GM21529 (cell line): ENCODE data around the gene THAP8.

Source experiments
- ATAC-seq: cut with Tn5 transposase; IDR thresholded peaks from one replicate; pipeline ENCODE4 v1.9.1; 2021; ENCODE audit not compliant: unreplicated experiment

Gene THAP8, protein sequence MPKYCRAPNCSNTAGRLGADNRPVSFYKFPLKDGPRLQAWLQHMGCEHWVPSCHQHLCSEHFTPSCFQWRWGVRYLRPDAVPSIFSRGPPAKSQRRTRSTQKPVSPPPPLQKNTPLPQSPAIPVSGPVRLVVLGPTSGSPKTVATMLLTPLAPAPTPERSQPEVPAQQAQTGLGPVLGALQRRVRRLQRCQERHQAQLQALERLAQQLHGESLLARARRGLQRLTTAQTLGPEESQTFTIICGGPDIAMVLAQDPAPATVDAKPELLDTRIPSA

DNA sequence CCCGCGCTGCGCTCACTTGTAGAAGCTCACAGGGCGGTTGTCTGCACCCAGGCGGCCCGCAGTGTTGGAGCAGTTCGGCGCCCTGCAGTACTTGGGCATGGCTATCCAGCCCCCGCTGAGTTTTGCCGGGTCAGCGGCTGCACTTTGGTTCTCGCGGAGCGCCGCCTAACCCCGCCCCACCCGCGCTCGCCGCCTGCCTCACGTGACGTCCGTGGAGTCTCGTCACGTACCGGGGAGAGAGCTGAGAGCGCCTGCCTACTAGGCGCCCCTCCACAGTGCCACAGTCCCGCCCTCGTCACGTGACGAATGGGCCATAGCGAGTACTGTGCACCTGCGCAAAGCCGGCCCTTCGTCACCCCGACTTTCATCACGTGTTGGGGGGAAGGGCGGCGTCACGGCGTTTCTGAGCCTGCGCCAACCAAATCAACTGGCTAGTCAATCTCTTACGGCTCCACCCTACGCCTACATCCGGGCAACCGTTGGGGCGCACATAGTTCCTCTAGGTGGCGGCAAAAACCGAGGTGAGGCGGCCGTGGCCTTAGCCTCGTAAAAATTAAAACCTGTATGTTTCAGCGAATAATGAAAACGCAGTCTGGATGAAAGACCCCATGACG lies at the start of gene THAP8:
Gene THAP8 (minus strand): TSS at position 167 of the 614 bp plus-strand sequence. CDS start 68 bp downstream, at position 99.
- ATAC-seq: peak; percentile 77

DNA sequence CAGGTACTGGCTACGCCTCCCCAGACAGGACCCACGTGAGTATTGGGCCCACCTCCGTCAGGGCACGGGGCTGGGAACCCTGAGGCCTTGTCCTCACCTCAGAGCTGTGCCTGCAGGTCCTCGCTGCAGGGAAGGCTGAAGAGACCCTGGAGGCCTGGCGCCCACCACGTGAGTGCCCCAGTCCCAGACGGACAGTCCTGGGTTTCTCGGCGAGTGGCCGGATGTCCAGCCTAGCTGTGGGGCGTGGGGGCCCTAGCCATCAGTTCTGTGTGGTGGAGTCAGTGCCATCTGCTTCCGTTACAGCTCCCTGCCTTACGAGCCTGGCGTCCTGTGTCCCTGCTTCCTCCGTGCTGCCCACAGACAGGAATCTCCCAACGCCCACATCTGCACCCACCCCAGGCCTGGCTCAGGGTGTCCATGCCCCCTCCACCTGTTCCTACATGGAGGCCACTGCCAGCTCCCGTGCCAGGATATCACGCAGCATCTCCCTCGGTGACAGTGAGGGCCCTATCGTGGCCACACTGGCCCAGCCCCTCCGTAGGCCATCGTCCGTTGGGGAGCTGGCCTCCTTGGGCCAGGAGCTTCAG lies 49.0 kb upstream of the THAP8 start:
- no peak for ATAC-seq

DNA sequence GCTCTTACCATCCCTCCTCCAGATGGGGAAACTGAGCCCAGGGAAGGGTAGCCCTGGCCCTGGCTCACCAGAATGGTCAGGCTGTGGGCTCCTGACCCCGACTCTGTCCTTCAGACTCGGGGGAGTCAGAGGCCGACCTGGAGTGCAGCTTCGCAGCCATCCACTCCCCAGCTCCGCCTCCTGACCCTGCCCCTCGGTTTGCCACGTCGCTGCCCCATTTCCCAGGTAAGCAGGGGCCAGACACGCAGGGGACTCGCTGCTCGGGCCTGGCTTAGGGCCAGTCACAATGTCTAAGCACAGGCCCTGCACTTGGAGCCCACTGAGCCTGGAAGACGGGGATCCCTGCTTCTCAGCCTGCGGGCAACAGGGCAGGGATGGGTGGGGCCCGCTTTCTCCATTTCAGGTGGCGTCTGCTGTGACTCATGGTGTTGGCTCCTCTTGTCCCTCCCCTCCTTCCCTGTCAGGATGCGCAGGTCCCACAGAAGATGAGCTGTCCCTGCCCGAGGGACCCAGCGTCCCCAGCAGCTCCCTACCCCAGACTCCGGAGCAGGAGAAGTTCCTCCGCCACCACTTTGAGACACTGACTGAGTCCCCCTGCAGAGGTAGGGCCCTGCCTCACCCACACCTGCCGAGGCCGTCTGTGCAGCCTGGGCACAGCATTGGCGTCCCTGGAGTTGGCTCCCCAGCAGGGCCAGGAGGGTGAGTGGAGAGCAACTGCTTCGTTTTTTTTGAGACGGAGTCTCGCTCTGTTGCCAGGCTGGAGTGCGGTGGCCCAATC lies 47.7 kb upstream of the THAP8 start:
- no peak for ATAC-seq

DNA sequence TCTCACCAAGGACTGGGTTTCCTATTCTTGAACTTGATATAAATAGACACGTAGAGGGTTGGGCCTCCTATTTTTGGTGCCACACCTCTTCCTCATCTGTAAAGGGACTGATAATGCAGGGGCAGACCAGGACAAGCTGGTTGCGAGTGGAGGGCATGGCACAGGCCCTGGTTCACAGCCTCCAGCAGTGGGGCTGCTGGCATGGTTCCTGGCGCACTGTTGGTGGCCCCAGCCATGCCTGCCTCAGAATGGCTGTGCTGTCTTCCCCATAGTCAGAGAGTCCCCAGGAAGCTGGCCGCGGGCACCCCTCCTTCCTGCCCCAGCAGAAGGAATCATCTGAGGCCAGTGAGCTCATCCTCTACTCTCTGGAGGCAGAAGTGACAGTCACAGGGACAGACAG lies 46.4 kb upstream of the THAP8 start:
- no peak for ATAC-seq

DNA sequence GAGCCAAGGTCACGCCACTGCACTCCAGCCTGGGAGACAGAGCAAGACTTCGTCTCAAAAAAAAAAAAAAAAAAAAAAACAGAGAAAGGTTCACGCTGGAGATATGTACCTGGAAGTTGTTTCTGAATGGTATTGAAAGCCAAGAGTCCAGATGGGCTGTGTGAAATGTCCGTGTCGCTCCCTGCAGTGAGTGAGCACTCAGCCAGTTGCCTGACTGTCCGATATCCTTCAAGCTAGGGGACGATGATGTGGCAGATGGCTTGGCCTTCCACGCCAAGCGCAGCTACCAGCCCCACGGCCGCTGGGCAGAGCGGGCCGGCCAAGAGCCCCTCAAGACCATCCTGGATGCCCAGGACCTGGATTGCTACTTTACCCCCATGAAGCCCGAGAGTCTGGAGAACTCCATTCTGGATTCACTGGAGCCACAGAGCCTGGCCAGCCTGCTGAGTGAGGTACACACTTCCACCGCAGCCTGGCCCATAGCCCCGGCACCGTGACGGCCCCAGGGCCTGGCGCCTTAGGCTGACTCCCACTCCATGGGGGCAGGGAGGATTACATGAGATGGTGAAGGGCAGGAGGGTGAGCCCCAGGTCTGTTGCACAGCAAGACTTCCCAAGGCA lies 45.2 kb upstream of the THAP8 start:
- ATAC-seq: no peak

DNA sequence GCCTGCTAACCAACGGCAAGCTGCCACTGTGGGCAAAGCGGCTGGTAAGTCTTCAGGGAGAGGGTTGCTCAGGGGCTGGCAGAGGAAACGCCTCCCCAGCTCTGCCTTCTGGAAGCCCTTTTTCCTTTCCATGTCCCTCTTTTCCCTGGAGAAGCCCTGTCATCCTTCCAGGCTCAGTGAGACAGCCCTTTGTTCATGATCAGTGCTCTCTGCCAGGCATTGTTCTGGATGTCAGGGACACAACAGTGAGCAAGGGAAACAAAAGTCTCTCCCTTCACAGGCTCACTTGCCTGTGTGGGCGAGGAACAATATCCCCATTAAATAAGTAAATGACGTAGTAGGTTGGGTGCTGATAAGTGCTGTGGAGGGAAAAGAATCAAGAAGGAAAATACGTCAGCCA lies 43.0 kb upstream of the THAP8 start:
- ATAC-seq: no peak

DNA sequence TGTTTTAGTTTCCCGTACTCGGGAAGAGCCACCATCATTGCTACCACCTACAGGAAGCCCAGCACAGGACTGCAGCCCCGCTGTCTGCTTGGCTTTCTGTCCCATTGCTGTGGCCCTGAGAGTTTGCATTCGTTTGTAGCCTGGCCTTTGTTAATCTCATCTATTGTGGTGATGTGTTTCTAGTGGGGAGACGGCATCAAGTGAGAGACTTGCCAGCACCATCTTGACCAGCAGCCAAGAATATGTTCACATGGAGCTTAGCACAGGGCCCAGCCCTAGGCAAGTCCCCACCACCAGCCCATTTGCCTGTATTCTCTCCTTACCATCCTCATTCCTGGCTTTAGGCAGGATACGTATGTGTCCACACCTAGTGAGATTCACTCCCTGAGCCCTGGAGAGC lies 39.6 kb upstream of the THAP8 start:
- ATAC-seq: peak; percentile 14

DNA sequence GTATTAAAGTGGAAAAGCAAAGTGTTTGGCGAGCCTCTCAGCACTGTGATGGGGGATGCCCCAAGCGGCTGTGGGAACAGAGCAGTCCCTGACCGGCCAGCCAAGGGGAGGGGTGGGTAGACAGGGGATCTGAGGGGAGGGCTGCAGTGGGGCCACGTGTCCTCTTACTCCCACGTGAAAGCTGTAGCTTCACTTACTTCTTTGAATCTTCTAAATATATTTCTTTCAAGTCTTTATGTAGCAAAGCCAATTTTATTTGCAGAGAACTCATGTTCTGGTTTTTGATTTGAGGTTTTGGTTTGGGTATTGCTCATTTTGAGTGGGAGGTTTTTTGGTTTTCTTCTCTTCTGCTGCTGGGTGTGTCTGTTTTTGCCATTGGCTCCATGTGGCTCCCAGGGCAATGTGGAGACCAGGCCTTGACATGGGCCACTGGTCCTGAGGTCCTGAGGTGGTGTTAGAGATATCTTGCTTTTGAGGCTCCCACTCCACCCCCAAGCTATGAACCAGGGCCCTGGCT lies 39.1 kb upstream of the THAP8 start:
- ATAC-seq: peak; percentile 55

DNA sequence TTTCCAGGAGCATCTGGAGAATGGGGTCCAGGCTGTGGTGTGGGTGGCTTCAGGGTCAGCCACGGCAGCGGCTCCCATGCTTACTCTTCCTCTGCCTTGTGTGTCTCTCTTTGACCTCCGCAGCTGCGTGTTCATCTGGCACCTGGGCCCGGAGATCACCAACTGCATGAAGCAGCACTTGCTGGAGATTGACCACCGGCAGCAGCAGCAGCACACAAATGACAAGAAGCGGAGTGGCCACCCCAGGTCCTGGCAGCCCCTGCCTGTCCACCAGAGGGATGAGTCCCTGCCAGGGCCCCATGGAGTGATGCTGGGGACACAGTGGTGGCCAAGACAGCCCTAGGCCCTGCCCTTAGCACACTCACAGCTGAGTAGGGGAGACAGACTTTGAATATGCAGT lies 38.5 kb upstream of the THAP8 start:
- ATAC-seq: no peak

DNA sequence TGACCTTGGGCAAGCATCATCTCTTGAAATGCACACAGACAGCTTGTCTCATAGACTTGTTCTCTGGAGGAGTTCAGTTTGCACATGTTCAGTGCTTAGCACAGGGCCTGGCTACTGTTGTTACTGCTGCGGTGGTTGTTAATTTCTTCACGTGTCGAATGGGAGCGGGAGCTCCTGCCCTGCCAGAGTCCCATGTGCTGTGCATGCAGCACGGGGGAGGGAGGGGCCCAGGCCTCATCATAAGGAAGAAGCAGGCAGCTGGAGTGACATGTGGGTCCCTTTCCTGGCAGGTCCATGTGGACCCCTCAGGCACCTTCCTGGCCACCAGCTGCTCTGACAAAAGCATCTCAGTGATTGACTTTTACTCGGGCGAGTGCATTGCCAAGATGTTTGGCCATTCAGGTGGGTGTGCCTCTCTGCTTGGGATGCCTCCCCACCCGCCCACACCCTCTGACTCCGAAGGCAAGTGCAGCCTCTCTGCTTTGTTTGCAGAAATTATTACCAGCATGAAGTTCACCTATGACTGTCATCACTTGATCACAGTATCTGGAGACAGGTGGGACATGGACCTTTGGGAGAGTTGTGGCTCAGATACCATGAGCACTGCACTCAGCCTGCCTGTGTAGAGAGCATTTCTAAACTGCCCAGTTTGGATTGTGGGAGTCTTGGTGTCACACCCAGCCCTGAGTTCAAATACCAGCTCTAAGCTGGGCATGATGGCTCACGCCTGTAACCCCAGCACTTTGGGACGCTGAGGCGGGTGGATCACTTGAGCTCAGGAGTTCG lies 37.0 kb upstream of the THAP8 start:
- ATAC-seq: no peak

DNA sequence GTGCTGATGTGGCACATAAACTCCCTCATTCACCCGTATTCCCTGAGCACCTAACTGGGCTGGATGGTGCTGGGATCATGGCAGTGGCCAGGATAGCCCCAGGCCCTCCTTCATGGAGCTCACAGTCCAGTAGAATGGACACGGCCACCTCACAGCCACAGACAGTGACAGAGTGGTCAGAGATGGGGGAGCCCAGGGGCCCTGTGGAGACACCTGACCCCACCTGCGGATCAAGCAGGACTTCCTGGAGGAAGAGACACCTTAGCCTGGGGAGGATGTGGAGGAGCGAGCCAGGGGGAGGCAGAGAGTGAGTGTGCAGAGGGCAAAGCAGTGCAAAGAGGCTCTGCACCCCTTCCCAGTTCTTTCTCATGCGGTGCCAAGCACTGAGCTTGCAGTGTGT lies 35.8 kb upstream of the THAP8 start:
- no peak for ATAC-seq

DNA sequence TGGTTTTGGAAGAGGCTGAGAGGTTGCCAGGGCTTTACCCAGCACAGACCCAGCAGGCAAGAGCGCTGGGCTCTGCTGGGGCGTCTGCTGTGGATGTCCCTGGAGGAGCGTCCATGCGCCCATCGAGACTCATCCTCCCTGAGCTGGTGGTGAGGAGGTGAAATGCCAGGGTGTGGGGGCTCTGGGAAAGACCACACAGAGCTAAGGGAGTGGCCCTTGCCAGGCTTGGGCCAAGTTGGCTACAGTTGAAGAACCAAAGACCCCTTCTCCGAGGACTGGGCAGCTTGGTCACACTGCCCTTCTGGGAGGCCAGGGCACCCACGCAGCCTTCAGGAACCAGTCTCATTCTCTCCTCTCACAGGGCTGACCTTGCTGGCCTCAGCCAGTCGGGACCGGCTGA lies 32.2 kb upstream of the THAP8 start:
- ATAC-seq: no peak

DNA sequence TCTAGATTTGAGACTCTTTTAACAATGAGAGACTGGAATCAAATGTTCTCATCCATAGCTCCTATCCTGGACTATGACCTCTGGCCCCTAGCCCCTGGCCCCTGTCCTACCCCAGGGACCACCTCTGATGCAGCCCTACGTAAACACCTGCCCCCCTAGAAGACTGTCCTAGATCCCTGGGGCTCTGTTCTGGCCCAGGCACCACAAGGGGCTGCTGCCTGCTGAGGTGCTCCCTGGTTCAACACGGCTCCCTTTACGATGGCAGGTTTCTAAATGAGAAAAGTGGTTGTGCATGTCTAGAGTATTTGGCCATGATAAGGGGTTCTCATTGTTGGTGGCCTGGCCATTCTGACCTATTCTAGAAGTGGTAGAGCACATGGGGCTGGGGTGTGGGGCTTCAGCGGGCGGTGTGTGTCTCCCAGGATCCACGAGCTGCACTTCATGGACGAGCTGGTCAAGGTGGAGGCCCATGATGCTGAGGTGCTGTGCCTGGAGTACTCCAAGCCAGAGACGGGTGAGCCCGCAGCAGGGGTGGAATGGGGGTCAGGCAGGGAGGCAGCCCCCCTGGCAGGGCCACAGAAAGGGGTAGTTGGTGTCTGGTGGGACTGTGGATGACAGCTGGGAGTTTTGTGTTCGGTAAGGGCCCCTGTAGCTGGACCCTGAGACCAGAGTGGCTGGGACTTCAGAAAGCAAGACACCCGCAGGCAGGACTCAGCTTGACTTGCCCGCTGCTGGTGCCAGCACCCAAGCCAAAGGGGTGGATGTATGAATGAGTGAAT lies 30.3 kb upstream of the THAP8 start:
- ATAC-seq: no peak

DNA sequence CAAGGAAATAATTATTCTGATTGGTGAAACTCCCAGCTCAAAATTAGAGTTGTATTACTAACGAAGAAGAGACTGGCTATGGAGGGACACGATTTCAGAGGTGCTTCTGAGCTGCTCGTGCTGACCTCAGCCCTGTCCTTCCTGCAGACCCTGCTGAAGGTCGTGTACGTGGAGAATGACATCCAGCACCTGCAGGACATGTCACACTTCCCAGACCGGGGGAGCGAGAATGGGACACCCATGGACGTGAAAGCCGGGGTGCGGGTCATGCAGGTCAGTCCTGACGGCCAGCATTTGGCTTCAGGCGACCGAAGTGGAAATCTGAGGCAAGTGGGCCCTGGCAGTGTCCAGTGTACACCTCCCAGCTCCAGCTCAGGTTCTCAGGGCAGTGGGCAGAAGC lies 28.8 kb upstream of the THAP8 start:
- ATAC-seq: no peak

DNA sequence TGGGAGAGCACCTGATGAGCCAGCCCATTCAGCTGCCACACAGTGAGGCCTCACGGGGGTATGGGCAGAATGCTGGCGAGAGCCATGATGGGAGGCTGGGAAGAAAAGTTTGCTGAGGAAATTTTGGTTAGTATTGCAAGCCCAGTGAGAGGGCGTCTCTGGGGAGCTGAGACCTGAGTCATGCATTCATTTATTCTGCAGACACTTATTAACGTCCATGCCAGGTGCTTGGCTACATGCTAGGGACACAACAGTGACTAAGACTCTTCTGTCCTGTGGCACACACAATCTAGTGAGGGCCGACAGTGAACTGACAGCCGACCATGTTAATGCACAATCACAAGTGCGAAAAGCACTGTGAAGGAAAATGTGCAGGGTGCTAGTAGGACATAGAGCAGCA lies 27.8 kb upstream of the THAP8 start:
- ATAC-seq: no peak

DNA sequence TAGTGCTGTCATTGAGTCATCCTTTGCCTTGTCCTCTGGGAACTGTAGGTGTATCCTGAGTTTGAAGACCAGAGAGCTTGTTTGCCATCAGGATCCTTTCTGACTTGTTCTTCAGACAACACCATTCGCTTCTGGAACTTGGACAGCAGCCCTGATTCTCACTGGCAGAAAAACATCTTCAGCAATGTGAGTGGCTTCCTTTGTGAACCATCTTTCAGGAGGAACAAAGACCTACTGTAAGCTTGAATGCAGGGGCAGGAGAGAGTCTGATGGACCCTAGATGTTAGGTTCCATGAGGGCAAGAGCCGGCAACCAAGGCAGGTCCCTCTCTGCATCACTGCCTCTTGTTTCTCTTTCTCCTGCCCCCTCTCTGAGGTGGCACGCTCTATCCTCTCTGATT lies 27.3 kb upstream of the THAP8 start:
- no peak for ATAC-seq

DNA sequence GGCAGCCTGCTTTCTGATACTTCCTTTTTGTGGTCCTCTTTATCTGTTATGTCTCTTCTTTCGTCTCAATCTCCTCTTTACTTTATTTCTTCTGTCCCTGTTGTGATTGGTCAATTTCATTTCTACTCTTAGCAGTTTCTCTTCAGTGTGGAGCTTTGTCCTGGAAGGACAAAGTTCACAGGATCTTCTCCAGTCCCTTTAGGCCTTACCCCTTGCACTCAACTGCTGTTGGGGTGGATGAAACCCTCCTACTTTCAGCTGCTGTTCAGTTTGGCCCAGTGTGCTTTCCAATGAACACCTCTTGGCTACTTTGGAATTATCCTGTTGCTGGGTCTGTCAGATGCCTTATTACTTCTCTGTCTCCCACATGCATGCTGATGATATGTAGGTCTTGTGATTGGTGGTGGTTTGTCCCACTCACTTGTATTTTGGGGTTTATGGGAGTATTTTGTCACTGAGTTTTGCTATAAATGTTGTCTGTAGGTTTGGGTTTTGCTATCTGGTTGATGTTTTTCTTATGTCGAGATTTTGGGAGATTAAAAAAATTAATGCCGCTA lies 25.4 kb upstream of the THAP8 start:
- ATAC-seq: no peak

DNA sequence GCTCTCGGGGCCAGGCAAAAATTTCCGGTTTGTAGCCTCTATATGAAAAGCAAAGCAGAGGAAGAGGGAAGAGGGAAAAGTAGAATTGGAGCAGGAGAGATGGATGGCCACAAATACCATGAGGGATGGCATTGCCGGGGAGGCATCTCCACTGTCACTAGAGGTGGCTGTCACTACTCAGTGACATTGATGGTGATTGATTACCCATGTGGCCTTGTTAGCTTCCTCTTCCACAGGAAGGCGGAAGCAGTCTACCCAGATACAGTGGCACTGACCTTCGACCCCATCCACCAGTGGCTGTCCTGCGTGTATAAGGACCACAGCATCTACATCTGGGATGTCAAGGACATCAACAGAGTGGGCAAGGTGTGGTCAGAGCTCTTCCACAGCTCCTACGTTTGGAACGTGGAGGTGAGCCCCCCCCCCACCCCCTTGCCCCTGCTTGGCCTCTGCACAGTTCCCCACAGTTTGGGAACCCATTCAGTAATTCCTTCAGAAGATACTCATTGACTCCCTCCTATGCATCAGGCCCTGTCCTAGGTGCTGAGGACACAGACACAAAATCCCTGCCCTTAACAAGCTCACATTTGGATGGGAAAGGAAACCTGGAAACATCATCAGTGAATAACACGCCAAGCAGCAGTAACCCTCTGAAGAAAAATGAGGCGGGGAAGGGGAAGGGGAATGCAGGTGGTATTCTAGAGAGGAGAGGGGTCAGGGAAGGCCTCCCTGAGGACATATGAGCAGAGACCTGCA lies 19.2 kb upstream of the THAP8 start:
- no peak for ATAC-seq

DNA sequence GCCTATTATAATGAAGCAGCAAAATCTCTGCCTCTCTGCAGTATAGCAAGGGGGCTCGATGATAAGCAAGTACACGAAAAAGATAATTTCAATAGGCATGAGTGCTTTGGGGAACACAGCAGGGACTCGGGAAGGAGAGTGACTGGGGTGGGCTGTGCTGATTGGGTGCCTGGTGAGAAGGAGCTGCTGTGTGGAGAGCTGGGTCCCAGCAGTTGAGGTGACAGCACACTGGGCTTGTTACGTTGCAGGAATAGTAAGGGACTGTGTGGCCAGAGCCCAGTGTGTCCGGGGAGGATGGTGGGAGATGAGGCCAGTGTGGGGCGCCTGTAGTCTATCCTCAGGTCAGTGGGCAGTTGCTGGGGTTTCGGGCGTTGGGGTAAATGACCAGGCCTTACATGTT lies 18.0 kb upstream of the THAP8 start:
- ATAC-seq: no peak
